K562 (cell line): ENCODE results near the gene COQ7. TPM values are rescaled to one million over a fixed set of nuclear protein-coding genes. Genes with fewer than 3 reads are reported as not detected.
A peak's percentile ranks its signal among the peaks of the same experiment; 100 is the strongest.

Experiments used
- ATF7 ChIP-seq: fragments of 450-650 bp; IDR thresholded peaks from 2 replicates; pipeline ENCODE4 v1.7.1; 2014; ENCODE audit warnings: mild to moderate bottlenecking, moderate library complexity
- CREB5 ChIP-seq: fragments of 250-450 bp; sonication (Bioruptor Pico); IDR thresholded peaks from 2 replicates; pipeline ENCODE4 v1.5.0; 2020; ENCODE audit warnings: mild to moderate bottlenecking
- FIP1L1 ChIP-seq: fragments of 200-400 bp; formaldehyde crosslinking; IDR thresholded peaks from 2 replicates; pipeline ENCODE4 v1.6.1; 2018; ENCODE audit warnings: mild to moderate bottlenecking, low read depth, low read length; ENCODE audit not compliant: poor library complexity, severe bottlenecking
- FOSL1 ChIP-seq: fragments of 200-800 bp; sonication (Bioruptor generic); conservative IDR thresholded peaks from 2 replicates; pipeline ENCODE4 v1.6.1; 2016; ENCODE audit warnings: missing genetic modification characterization, missing compliant biosample characterization
- FOXP1 ChIP-seq: sonication (generic); formaldehyde crosslinking; IDR thresholded peaks from 2 replicates; pipeline ENCODE4 v1.8.0; 2022; ENCODE audit warnings: mild to moderate bottlenecking, missing genetic modification reagents
- GATAD2A ChIP-seq: fragments of 450-650 bp; IDR thresholded peaks from 2 replicates; pipeline ENCODE4 v1.6.1; 2017
- HMGXB4 ChIP-seq: sonication (generic); formaldehyde crosslinking; IDR thresholded peaks from 2 replicates; pipeline ENCODE4 v1.8.1; 2023; ENCODE audit warnings: mild to moderate bottlenecking, missing genetic modification reagents
- MAFK ChIP-seq: IDR thresholded peaks from 2 replicates; pipeline ENCODE4 v1.6.1; 2011; ENCODE audit warnings: low read length, improper control_type of control experiment
- MAX ChIP-seq: sonication (generic); formaldehyde crosslinking; IDR thresholded peaks from 2 replicates; pipeline ENCODE4 v1.9.0; 2022; ENCODE audit warnings: mild to moderate bottlenecking, missing genetic modification reagents
- NFIC ChIP-seq: fragments of 450-650 bp; IDR thresholded peaks from 2 replicates; pipeline ENCODE4 v1.6.1; 2017; ENCODE audit warnings: mild to moderate bottlenecking, inconsistent platforms
- RCOR1 ChIP-seq, 2 experiments: IDR thresholded peaks; 2 replicates each; pipeline ENCODE4 v1.6.1; 2012; ENCODE audit warnings: low read depth in 2 of 2, low read length in 2 of 2, borderline replicate concordance in 1 of 2, improper control_type of control experiment in 1 of 2
- RERE ChIP-seq: sonication (generic); formaldehyde crosslinking; IDR thresholded peaks from 2 replicates; pipeline ENCODE4 v1.8.0; 2023; ENCODE audit warnings: missing genetic modification reagents, mild to moderate bottlenecking, borderline replicate concordance
- TAF1 ChIP-seq: IDR thresholded peaks from 2 replicates; pipeline ENCODE4 v1.6.1; 2011; ENCODE audit warnings: mild to moderate bottlenecking, low read length, moderate library complexity; ENCODE audit not compliant: insufficient read depth, control insufficient read depth, severe bottlenecking; ENCODE audit errors: extremely low read depth
- TSC22D4 ChIP-seq: fragments of 450-650 bp; IDR thresholded peaks from 2 replicates; pipeline ENCODE4 v1.6.1; 2016; ENCODE audit warnings: missing genetic modification characterization, missing biosample characterization, control low read depth
- ZBTB26 ChIP-seq: fragments of 450-650 bp; formaldehyde crosslinking; IDR thresholded peaks from 2 replicates; pipeline ENCODE4 v1.4.0; 2022; ENCODE audit warnings: missing genetic modification characterization
- ZNF316 ChIP-seq: fragments of 450-650 bp; IDR thresholded peaks from 2 replicates; pipeline ENCODE4 v1.6.1; 2016
- ZNF324 ChIP-seq: fragments of 250-450 bp; sonication (Bioruptor Pico); IDR thresholded peaks from 2 replicates; pipeline ENCODE4 v1.4.0; 2020; ENCODE audit warnings: mild to moderate bottlenecking
- polyA plus RNA-seq, 8 experiments: library from polyadenylated mRNA; depleted of rRNA in 4 of 8; stranded (reverse) in 5 of 8; unstranded in 3 of 8; fragments of >200 nt; fragmentation: Nextera tagmentation in 2 of 8; fragmentation: Illumina TruSeq in 1 of 8; extraction: Ambion mirVana in 2 of 8; extraction: Trizol in 1 of 8; gene quantifications; 2 replicates each; pipeline versions ENCODE4 v1.2.1 to v1.2.3, GENCODE V29; 2011 to 2014; ENCODE audit warnings: inconsistent platforms in 1 of 8, missing spikeins in 1 of 8
- total RNA-seq, 7 experiments: library from RNA; depleted of rRNA in 6 of 7; stranded (reverse); fragments of >200 nt in 6 of 7; fragmentation: Illumina TruSeq in 2 of 7; extraction: Trizol in 2 of 7; gene quantifications; 2 replicates each; pipeline versions ENCODE4 v1.2.1 to v1.2.3, GENCODE V29; 2011 to 2021; ENCODE audit warnings: low replicate concordance in 1 of 7

Gene COQ7
- total and polyA plus RNA-seq, 9 of the 15 experiments (the other 6 are each of a cell fraction or from before 2014, with no cell fraction given) = 2.3 to 26.1 (median 15.2) TPM

- no peak for TF ChIP-seq CREB5
- TF ChIP-seq FOSL1 = 0 out of 2 replicates have a peak, but pooled peaks have one; percentile 13
- no peak for TF ChIP-seq MAFK
- TF ChIP-seq FIP1L1 = peak; percentile 75
- TF ChIP-seq NFIC = peak; percentile 36; the same call in 1 of the 2 replicates
- TF ChIP-seq TAF1 = no peak
- 0 out of 2 replicates have a peak, but pooled peaks have one; percentile 27 for TF ChIP-seq ZBTB26
- TF ChIP-seq RCOR1 (IDR thresholded peaks at IDR 0.05; ENCODE audit: borderline replicate concordance in 1 of 2, low read depth in 2 of 2, low read length in 2 of 2) = peak in 1 of 2 experiments; percentile 75; a peak in 2 of 4 replicates
- peak; percentile 75 for TF ChIP-seq HMGXB4 (CRISPR knock-in tag)
- TF ChIP-seq ZNF316 = no peak
- 0 out of 2 replicates have a peak, but pooled peaks have one; percentile 12 for TF ChIP-seq GATAD2A
- TF ChIP-seq FOXP1 = peak; percentile 52; the same call in 1 of the 2 replicates
- TF ChIP-seq RERE = no peak
- 0 out of 2 replicates have a peak, but pooled peaks have one; percentile 33 for TF ChIP-seq ZNF324 (CRISPR knock-in tag)
- peak; percentile 62; the same call in 1 of the 2 replicates for TF ChIP-seq ATF7
- TF ChIP-seq TSC22D4 = no peak
- peak; percentile 66 for TF ChIP-seq MAX (CRISPR knock-in tag)
Observed at GRCh38 chr16:19086322-19087199, 19.1 kb downstream of the COQ7 start (continued).
